Suprapubic skin (tissue), 4 donors: ENCODE measurements around the gene NPLOC4.

Experiments
- CTCF ChIP-seq, 2 donors: fragments of 200-600 bp in 1 of 2; fragments of 450-650 bp in 1 of 2; sonication (generic) in 1 of 2; IDR thresholded peaks; one replicate each; pipeline ENCODE4 v1.5.1; 2016 to 2019; ENCODE audit warnings: antibody characterized with exemption in 2 of 2, mild to moderate bottlenecking in 1 of 2, moderate library complexity in 1 of 2
- POLR2A ChIP-seq, 2 donors: fragments of 450-650 bp; IDR thresholded peaks; one replicate each; pipeline ENCODE4 v1.6.1; 2017; ENCODE audit warnings: antibody characterized with exemption in 2 of 2, mild to moderate bottlenecking in 2 of 2, moderate library complexity in 2 of 2
- POLR2AphosphoS5 ChIP-seq, 3 donors: sonication (generic); formaldehyde crosslinking; IDR thresholded peaks; one replicate each; pipeline ENCODE4 v1.6.1; 2017; ENCODE audit warnings: antibody characterized with exemption in 3 of 3

- TF ChIP-seq POLR2AphosphoS5 (IDR thresholded peaks at IDR 0.05), result no peak
- TF ChIP-seq CTCF (IDR thresholded peaks at IDR 0.05), result no peak
- no peak for TF ChIP-seq POLR2A (IDR thresholded peaks at IDR 0.05)
These were observed 87.8 kb downstream of the NPLOC4 start for GRCh38 chr17:81549031-81549557.
